IgD-negative memory B cell (primary cell): Measurements from ENCODE around the gene ARHGAP6. TPM values are rescaled to one million over a fixed set of nuclear protein-coding genes. Genes with fewer than 3 reads are reported as not detected.
"Not testable (repeated sequence)": the region's sequence is repeated elsewhere in the genome, so short reads cannot be mapped to it uniquely, and the experiment has no call there.

Source experiments
- H3K27ac Mint-ChIP-seq, 3 donors: one replicate each; pipeline ENCODE4 v1.8.0; 2020 to 2022; ENCODE audit warnings: mild to moderate bottlenecking in 3 of 3, mixed read lengths in 3 of 3, moderate library complexity in 1 of 3
- H3K27me3 Mint-ChIP-seq: one replicate; pipeline ENCODE4 v1.8.0; 2021; ENCODE audit warnings: mixed read lengths
- H3K36me3 Mint-ChIP-seq: one replicate; pipeline ENCODE4 v1.8.0; 2020; ENCODE audit warnings: mild to moderate bottlenecking, mixed read lengths
- H3K4me1 Mint-ChIP-seq, 3 donors: one replicate each; pipeline ENCODE4 v1.8.0; 2020 to 2022; ENCODE audit warnings: mixed read lengths in 3 of 3, mild to moderate bottlenecking in 1 of 3
- H3K4me3 Mint-ChIP-seq, 4 donors: one replicate each; pipeline ENCODE4 v1.8.0; 2020 to 2022; ENCODE audit warnings: mild to moderate bottlenecking in 4 of 4, mixed read lengths in 4 of 4, moderate library complexity in 3 of 4
- H3K9me3 Mint-ChIP-seq, 3 donors: one replicate each; pipeline ENCODE4 v1.8.0; 2020 to 2021; ENCODE audit warnings: mixed read lengths in 3 of 3, mild to moderate bottlenecking in 1 of 3
- polyA plus RNA-seq: library from polyadenylated mRNA; unstranded; fragments of 300-500 nt; fragmentation: Illumina TruSeq; gene quantifications from one replicate; pipeline ENCODE4 v1.2.3, GENCODE V29; 2021

ARHGAP6 gene
- polyA plus RNA-seq, 1 donor from 2014 or later, result 0.97 TPM

- peaks cover 0 to 3% (median 0%) of the 10 kb centered on the region in 3 donors for H3K4me1 Mint-ChIP-seq
- H3K27ac Mint-ChIP-seq, result no peak overlapping the region
- no peaks in the 10 kb centered on the region for H3K36me3 Mint-ChIP-seq
- H3K4me3 Mint-ChIP-seq, result no peak overlapping the region
- no peaks in the 10 kb centered on the region for H3K9me3 Mint-ChIP-seq
- H3K27me3 Mint-ChIP-seq, result peaks cover 3% of the 10 kb centered on the region
Observed at GRCh38 chrX:11138498-11139390, 527.0 kb downstream of the ARHGAP6 start.

GRCh38 chrX:11137543-11138139, 528.1 kb downstream of the ARHGAP6 start:
- Mint-ChIP-seq H3K27ac (no peak overlapping the region), H3K4me1 (peaks cover 0 to 3% (median 0%) of the 10 kb centered on the region in 3 donors), H3K27me3 (peaks cover 3% of the 10 kb centered on the region), H3K9me3 (no peaks in the 10 kb centered on the region), H3K4me3 (no peak overlapping the region), H3K36me3 (no peaks in the 10 kb centered on the region)

- H3K4me1 Mint-ChIP-seq, result peaks cover 0 to 3% (median 0%) of the 10 kb centered on the region in 3 donors
- peaks cover 1% of the 10 kb centered on the region for H3K27me3 Mint-ChIP-seq
- no peaks in the 10 kb centered on the region for H3K9me3 Mint-ChIP-seq
- no peak overlapping the region for H3K4me3 Mint-ChIP-seq
- no peaks in the 10 kb centered on the region for H3K36me3 Mint-ChIP-seq
- H3K27ac Mint-ChIP-seq, result no peak overlapping the region
Observed at GRCh38 chrX:11135564-11136185, 530.0 kb downstream of the ARHGAP6 start.

- Mint-ChIP-seq H3K27ac (no peak overlapping the region), H3K27me3 (no peaks in the 10 kb centered on the region), H3K36me3 (no peaks in the 10 kb centered on the region), H3K9me3 (no peaks in the 10 kb centered on the region), H3K4me1 (peaks cover 0 to 4% (median 0%) of the 10 kb centered on the region in 3 donors), H3K4me3 (no peak overlapping the region)
Observed at GRCh38 chrX:11131146-11131545, 534.6 kb downstream of the ARHGAP6 start.

GRCh38 chrX:11130136-11130535, 535.6 kb downstream of the ARHGAP6 start:
- Mint-ChIP-seq H3K27me3 (no peaks in the 10 kb centered on the region), H3K4me3 (no peak overlapping the region), H3K9me3 (no peaks in the 10 kb centered on the region), H3K36me3 (no peaks in the 10 kb centered on the region), H3K4me1 (peaks cover 0 to 4% (median 0%) of the 10 kb centered on the region in 3 donors), H3K27ac (no peak overlapping the region)

- Mint-ChIP-seq H3K4me3 (no peak overlapping the region), H3K36me3 (no peaks in the 10 kb centered on the region), H3K27me3 (no peaks in the 10 kb centered on the region), H3K9me3 (no peaks in the 10 kb centered on the region), H3K4me1 (peaks cover 0 to 4% (median 0%) of the 10 kb centered on the region in 3 donors), H3K27ac (no peak overlapping the region)
Observed at GRCh38 chrX:11129534-11130105, 536.1 kb downstream of the ARHGAP6 start.

- Mint-ChIP-seq H3K4me1 (peaks cover 0 to 4% (median 0%) of the 10 kb centered on the region in 3 donors), H3K27ac (no peak overlapping the region), H3K9me3 (no peaks in the 10 kb centered on the region), H3K4me3 (no peak overlapping the region), H3K27me3 (no peaks in the 10 kb centered on the region), H3K36me3 (peaks cover 5% of the 10 kb centered on the region)
Observed at GRCh38 chrX:11125060-11125459, 540.7 kb downstream of the ARHGAP6 start.

- Mint-ChIP-seq H3K9me3 (no peaks in the 10 kb centered on the region), H3K27ac (no peak overlapping the region), H3K27me3 (no peaks in the 10 kb centered on the region), H3K4me1 (no peaks in the 10 kb centered on the region), H3K4me3 (no peak overlapping the region), H3K36me3 (peaks cover 5% of the 10 kb centered on the region)
Observed at GRCh38 chrX:11124112-11124511, 541.6 kb downstream of the ARHGAP6 start.

- H3K27me3 Mint-ChIP-seq, H3K9me3 Mint-ChIP-seq, H3K36me3 Mint-ChIP-seq, H3K4me3 Mint-ChIP-seq, H3K27ac Mint-ChIP-seq, H3K4me1 Mint-ChIP-seq: not testable (repeated sequence)
Observed at GRCh38 chrX:11123087-11123486, 542.6 kb downstream of the ARHGAP6 start.

- peaks cover 0 to 5% (median 0%) of the 10 kb centered on the region in 3 donors for H3K4me1 Mint-ChIP-seq
- H3K27me3 Mint-ChIP-seq, result no peaks in the 10 kb centered on the region
- peaks cover 5% of the 10 kb centered on the region for H3K36me3 Mint-ChIP-seq
- no peak overlapping the region for H3K4me3 Mint-ChIP-seq
- no peak overlapping the region for H3K27ac Mint-ChIP-seq
- H3K9me3 Mint-ChIP-seq, result no peaks in the 10 kb centered on the region
Observed at GRCh38 chrX:11119313-11119943, 546.3 kb downstream of the ARHGAP6 start.

- Mint-ChIP-seq H3K4me1 (peaks cover 7 to 14% (median 11%) of the 10 kb centered on the region in 3 donors), H3K36me3 (peaks cover 2% of the 10 kb centered on the region), H3K9me3 (no peaks in the 10 kb centered on the region), H3K4me3 (no peak overlapping the region), H3K27me3 (no peaks in the 10 kb centered on the region), H3K27ac (no peak overlapping the region)
Observed at GRCh38 chrX:11117745-11118144, 548.0 kb downstream of the ARHGAP6 start.

- H3K36me3 Mint-ChIP-seq, result no peaks in the 10 kb centered on the region
Observed at GRCh38 chrX:11113731-11114130, 552.0 kb downstream of the ARHGAP6 start.

GRCh38 chrX:11111947-11112346, 553.8 kb downstream of the ARHGAP6 start:
- Mint-ChIP-seq H3K4me3 (peak overlapping the region; percentile 90 to 98 (median 93)), H3K27me3 (no peaks in the 10 kb centered on the region), H3K9me3 (no peaks in the 10 kb centered on the region), H3K36me3 (no peaks in the 10 kb centered on the region), H3K27ac (peak overlapping the region in 2 of 3 donors; percentile 74 to 92), H3K4me1 (peaks cover 15 to 21% (median 16%) of the 10 kb centered on the region in 3 donors)

More at GRCh38 chrX:11113731-11114130, 552.0 kb downstream of the ARHGAP6 start:
- no peaks in the 10 kb centered on the region for H3K9me3 Mint-ChIP-seq
- peak overlapping the region; percentile 6 to 90 (median 74) for H3K27ac Mint-ChIP-seq
- H3K4me3 Mint-ChIP-seq, result peak overlapping the region in 3 of 4 donors; percentile 58 to 90 (median 70)
- H3K4me1 Mint-ChIP-seq, result peaks cover 15 to 21% (median 16%) of the 10 kb centered on the region in 3 donors
- no peaks in the 10 kb centered on the region for H3K27me3 Mint-ChIP-seq

- H3K27ac Mint-ChIP-seq, result peak within 1 kb of the TSS in 2 of 3 donors; percentile 74 to 92
Observed at GRCh38 chrX:11111037-11111851, 554.5 kb downstream of the ARHGAP6 start, which contains the start of gene HCCS. Gene HCCS (plus strand): TSS chrX:11111332. CDS start chrX:11112061, 729 bp downstream.

More at GRCh38 chrX:11111037-11111851, 554.5 kb downstream of the ARHGAP6 start, which contains the start of gene HCCS:
- peak within 1 kb of the TSS; percentile 90 to 98 (median 93) for H3K4me3 Mint-ChIP-seq
- H3K4me1 Mint-ChIP-seq, result peaks cover 15 to 16% (median 16%) of the 10 kb centered on the region in 3 donors
- H3K36me3 Mint-ChIP-seq, result no peaks in the 10 kb centered on the region
- H3K27me3 Mint-ChIP-seq, result no peaks in the 10 kb centered on the region
- no peaks in the 10 kb centered on the region for H3K9me3 Mint-ChIP-seq
